HFF-Myc (cell line): ENCODE results near the gene PLEKHH3.
A peak's percentile ranks its signal among the peaks of the same experiment; 100 is the strongest.

ENCODE experiments used
- DNase-seq: peaks from one replicate; pipeline ENCODE4 v3.0.0-alpha.2; 2011; ENCODE audit warnings: low read depth; ENCODE audit errors: extremely low read depth
- H3K4me3 ChIP-seq: replicated peaks from 2 replicates; pipeline ENCODE4 v1.5.1; 2011; ENCODE audit warnings: low read depth, mild to moderate bottlenecking, control low read depth, low read length
- TF ChIP-seq, protein P1 (sequence below): IDR thresholded peaks from 2 replicates; pipeline ENCODE4 v1.5.1; 2012; ENCODE audit warnings: mild to moderate bottlenecking, low read depth, low read length, control low read depth; ENCODE audit errors: missing control alignments

Gene PLEKHH3

DNA sequence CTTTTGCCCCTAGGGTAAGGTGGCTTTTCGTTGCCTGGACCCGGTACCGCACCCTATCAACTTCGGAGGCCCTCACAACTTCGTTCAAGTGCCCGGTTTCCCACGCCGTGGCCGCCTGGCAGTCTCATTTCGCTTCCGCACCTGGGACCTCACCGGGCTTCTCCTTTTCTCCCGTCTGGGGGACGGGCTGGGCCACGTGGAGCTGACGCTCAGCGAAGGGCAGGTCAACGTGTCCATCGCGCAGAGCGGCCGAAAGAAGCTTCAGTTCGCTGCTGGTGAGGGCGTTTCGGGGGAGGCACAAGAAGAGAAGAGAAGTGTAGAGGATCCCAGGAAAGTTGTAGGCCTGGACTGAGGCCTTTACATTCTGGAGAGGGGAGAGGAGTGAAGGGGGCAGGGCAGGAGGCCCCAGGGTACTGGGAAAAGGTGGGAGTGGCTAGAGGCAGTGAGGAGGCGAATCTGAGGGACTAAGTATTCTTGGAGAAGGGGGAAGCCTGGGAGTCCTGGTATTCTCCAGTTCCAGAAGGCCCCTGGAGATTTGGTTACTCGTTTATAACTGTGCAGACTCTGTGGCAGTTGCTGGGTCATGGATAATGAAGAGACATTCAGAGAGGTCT is 11.0 kb upstream of the PLEKHH3 start:
- TF ChIP-seq, protein P1, sequence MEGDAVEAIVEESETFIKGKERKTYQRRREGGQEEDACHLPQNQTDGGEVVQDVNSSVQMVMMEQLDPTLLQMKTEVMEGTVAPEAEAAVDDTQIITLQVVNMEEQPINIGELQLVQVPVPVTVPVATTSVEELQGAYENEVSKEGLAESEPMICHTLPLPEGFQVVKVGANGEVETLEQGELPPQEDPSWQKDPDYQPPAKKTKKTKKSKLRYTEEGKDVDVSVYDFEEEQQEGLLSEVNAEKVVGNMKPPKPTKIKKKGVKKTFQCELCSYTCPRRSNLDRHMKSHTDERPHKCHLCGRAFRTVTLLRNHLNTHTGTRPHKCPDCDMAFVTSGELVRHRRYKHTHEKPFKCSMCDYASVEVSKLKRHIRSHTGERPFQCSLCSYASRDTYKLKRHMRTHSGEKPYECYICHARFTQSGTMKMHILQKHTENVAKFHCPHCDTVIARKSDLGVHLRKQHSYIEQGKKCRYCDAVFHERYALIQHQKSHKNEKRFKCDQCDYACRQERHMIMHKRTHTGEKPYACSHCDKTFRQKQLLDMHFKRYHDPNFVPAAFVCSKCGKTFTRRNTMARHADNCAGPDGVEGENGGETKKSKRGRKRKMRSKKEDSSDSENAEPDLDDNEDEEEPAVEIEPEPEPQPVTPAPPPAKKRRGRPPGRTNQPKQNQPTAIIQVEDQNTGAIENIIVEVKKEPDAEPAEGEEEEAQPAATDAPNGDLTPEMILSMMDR: no peak
- no peak for DNase-seq
- H3K4me3 ChIP-seq: no peak overlapping the region

GRCh38 chr17:42686520-42687128 is 9.8 kb upstream of the PLEKHH3 start:
- TF ChIP-seq, protein P1: no peak
- H3K4me3 ChIP-seq: no peak overlapping the region
- no peak for DNase-seq

DNA sequence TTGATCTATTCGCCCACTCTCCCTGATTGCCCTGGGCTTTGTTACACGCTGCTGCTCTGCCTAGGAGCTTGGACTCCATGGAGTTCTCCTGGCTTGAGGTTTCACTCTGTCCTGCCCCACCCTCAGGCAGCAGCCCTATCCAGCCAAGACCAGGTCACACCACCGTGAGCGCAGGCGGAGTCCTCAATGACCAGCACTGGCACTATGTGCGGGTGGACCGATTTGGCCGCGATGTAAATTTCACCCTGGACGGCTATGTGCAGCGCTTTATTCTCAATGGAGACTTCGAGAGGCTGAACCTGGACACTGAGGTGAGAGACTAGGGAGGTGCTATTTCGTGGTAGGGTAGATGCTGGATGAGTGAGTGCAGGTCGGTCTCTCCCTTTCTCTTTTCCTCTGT is 9.0 kb upstream of the PLEKHH3 start:
- no peak for DNase-seq
- H3K4me3 ChIP-seq: no peak overlapping the region
- TF ChIP-seq, protein P1: no peak

- H3K4me3 ChIP-seq: no peak overlapping the region
- TF ChIP-seq, protein P1: no peak
- no peak for DNase-seq
These were observed 8.2 kb upstream of the PLEKHH3 start for GRCh38 chr17:42684929-42685556.

DNA sequence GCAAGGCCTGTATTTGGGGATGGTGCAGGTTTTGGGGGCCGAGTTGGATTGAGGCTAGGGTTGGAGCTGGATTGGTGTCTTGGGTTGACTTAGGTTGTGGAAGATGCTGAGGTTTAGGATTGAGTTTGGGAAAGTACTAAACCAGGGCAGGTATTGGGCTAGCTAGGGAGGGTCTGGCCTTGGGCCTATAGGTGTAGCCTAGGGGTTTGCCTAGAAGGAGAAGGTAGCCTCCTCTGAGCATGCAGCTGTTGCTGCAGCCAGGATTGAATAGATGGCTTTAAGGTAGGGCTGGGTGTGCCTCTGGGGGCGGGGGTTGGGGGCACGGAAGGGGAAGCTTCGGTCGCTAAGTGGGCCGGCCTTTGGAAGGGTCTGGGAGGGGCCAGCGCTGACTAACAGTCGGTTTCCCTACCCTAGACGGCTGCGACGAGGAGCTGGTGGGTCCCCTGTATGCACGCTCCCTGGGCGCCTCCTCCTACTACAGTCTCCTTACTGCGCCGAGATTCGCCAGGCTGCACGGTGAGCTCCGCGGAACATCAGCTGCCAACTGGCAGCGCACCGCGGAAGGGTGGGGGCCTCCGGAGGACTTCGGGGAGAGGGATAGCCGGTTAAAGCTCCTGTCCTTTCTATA is 6.7 kb upstream of the PLEKHH3 start:
- DNase-seq: no peak
- TF ChIP-seq, protein P1: no peak
- H3K4me3 ChIP-seq: peak overlapping the region; percentile 58

DNA sequence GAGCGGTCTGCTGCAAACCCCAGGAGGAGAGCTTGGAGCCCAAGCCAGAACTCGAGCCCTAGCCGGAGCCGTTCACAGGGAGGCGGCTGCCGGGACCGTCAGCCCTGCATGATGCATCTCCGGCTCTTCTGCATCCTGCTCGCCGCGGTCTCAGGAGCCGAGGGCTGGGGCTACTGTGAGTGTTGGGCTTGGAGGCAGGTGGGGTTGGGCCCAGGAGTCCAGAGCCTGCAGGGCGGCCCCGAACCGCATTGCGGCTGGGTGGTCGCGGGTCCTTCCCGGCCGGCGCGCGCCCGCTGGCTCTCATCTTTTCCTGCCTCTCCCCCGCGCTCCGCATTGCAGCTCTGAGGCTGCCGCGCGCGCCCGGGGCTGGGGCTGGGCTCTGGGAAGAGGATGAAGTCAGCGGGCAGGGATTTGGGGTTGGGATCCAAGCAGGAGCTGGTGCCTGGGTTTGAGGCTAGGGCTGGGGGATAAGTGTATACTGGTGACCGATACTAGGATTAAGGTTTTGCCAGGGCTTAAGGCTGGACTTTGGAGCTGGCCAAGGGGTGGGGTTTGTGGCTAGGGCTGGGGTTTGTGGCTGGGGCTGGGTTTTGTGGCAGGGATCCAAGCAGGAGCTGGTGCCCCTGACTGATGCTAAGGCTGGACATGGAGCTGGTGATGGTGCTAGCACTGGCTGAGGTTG is 6.1 kb upstream of the PLEKHH3 start:
- H3K4me3 ChIP-seq: peak overlapping the region; percentile 58
- no peak for DNase-seq
- TF ChIP-seq, protein P1: no peak
